Activated CD8-positive, alpha-beta memory T cell treated with anti-CD3 and anti-CD28 coated beads for 4 hours (primary cell): Measurements from ENCODE around the gene PHGDH.
"Not testable (repeated sequence)": the region's sequence is repeated elsewhere in the genome, so short reads cannot be mapped to it uniquely, and the experiment has no call there.

ENCODE experiments used
- DNase-seq, 2 donors: peaks; one replicate each; pipeline ENCODE4 v3.0.0-alpha.2; 2020; ENCODE audit warnings: low read depth in 2 of 2

The PHGDH gene

DNA sequence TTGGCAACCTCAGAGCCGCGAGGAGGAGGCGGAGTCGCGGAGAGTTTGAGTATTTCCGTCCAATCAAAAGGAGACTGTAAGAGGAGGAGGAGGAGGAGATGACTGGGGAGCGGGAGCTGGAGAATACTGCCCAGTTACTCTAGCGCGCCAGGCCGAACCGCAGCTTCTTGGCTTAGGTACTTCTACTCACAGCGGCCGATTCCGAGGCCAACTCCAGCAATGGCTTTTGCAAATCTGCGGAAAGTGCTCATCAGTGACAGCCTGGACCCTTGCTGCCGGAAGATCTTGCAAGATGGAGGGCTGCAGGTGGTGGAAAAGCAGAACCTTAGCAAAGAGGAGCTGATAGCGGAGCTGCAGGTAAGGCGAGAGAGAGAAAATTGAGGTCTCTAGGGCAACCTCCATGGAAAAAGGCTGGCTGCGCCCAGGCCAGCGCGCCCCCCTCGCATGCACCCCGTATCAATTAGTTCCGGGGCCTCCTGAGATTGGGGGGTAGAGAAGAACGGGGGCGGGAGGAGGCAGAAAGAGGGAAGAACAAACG lies at the start of gene PHGDH:
TSS of gene PHGDH (plus strand) at position 131 of the 538 bp plus-strand sequence. CDS start at position 220, 89 bp downstream.
- DNase-seq: peak in 1 of 2 donors; percentile 16

DNA sequence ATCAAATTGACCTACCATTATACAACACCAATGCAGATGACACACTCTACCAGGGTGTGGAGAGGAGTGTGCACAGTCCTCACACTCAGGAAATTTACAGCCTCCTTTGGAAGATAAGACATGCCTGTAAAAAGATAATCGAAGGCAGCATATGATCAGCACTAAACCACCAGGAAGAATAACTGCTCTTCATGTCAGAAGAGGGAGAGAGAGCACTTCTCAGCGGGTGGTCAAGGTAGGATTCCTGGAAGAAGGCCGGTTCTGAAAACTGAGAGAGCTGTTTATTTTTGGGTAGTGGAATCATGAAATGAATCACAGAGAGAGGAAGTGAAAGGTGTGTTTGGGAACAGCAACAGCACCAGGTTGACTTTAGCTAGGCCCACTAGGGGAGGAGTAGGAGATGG lies 49.7 kb upstream of the PHGDH start:
- DNase-seq: no peak

DNA sequence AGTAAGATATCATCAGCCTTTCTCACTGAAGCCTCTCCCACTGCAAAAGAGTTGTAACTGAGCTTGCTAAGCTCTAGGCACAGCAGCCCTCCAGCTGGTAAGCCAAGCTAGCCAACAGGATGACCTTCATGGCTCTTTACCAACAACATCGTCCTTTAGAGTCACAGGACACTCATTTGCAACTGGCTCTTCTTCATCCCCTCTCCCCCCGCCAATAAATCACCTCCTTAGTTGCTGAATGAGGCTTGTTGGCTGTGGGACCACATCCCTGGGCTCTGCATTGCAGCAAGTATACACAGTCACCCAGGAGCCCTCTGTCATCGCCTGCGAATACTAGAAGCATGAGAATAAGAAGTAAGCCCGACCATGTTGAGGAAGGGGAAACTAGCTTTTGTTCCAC lies 47.7 kb upstream of the PHGDH start:
- no peak for DNase-seq

DNA sequence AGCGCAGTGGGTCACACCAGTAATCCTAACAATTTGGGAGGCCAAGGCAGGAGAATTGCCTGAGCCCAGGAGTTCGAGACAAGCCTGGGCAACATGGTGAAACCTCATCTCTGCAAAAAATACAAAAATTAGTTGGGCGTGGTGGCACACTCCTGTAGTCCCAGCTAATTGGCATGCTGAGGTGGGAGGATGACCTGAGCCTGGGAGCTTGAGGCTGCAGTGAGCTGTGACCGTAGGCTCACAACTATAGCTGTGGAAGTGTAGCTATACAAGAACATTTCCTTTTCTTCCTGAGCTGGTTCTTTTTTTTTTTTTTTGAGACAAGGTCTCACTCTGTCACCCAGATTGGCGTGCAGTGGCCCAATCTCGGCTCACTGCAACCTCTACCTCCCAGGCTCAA lies 44.6 kb upstream of the PHGDH start:
- no peak for DNase-seq

DNA sequence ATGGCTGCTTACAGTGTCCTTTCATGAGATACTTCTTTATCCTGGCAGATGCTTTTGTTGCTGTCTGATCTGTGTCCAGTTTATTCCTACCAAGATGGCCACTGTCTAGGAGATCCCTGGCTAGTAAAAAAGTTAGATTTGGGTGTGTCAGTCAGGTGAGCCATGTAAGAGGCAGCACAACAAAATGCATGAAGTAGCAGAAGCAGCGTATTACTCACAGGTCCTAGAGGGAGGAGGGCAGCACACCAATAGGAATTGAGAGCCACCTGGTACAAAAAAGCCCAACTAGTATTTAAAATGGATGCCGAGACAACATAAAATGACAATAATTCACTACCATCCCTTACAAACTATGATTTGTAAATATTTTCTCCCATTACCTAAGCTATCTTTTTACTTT lies 40.8 kb upstream of the PHGDH start:
- DNase-seq: no peak

DNA sequence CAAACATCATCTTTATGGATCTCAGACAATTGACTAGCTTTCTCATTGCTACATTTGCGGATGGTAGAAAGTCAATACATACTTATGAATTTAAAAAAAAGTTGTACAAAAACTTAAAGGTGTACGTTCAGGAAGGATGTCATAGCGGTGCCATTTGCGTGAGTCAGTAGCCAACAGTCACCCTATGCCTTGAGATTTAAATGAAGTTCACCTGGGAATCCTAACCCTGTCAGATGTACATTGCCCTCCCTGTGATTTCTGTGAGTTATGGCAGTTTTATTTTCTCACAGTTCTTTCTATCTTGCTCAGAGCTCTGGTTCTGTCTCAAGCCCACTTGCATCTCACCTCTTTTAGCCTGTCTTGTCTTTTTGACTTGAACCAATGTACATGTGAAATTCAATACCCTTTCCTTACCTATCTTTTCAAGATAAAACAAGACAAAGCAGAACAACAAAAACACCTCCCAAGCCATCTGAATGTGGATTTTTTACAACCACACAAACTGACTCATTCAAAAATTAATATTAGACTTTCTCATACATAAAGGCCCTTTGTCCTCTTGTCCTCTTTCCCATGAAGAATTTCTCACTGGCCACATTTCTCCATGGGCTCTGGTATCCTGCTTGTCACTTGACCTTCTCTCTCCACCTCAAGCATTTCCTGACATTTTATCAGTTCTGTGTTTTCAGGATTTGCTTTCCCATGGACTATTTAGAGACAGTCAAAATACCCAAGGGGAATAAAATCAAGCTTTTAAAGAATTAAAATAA lies 38.4 kb upstream of the PHGDH start:
- DNase-seq: no peak

DNA sequence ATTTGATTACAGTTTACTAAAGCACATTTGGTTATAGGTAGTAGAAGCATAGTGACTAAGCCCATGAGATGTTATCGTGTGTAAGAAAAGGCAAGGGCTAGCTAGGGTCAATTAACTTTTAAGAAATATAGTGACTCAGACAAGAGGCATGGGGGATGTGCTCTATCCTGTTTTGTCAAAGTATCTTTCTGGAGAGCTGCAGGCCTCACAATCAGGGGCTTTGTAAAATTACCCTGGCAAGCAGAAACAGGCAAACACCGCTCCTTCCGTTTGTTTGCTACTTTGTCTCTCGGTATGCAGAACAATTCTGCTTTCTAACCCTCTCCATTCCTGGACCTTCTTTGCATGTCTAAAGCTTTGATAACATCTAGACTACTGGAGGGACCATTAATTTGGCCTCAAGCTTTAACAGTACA lies 37.6 kb upstream of the PHGDH start:
- DNase-seq: no peak

DNA sequence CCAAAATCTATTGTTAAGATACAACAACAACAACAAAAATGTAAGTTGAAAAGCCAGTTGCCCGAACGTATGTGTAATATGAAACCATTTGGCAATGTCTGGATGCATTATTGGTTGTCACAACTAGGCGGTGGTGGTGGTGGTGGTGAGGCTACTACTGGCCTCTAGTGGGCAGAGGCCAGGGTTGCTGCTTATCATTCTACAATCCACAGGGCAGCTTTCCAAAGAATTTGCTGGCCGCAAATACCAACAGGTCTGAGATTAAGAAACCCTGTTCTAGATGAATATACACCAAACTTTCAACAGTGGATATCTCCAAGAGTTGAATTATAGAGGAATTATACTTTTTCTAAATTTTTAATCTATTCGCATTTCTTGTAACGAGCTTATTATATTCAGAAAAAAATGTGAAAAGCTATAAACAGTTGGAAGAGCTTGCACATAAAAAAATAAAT lies 36.9 kb upstream of the PHGDH start:
- no peak for DNase-seq

DNA sequence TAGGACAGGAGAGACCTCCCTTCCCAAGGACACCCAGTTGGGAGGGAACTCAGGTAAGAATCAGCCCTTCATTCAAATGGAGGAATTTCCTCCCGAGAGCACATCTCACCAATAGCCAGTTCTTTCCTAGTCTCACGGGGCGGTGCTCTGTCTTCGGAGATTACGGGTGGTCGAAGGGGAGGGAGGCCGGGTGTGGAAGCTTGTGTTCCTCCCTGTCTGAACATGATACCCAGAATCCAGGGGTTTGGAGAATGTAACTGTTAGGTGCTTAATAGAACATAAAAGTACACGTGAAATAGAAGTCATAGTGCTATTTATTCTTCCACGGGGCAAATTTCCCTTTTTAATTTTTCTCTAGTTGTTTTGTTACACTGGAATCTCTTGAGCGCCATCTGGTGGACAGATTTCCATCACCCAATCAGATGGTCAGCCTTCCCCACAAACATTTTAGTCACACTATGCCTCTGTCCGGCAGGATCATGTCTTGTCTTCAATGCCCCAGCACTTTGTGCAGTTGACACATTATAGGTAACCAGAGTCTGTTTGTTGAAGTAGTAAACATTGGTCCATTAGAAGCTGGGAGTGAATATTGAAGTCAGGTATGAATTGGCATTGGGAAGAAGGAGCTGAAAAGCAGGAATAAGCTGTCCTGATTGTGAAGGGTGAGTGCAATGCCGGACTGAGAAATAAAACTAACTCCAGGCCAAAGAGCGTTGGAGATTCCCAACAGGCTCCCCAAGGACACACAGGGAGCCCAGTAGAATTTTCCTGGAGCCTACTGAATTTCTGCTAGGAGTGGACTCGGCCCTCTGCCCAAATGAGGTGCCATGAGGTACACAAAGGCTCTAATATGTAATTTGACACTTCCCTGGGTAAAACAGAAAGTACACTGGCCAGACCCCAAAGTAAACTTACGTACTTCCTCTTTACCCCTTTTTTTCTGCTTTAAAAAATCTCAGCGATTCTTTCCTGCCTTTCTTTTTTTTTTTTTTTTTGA lies 36.1 kb upstream of the PHGDH start:
- DNase-seq: peak; percentile 22 to 32

DNA sequence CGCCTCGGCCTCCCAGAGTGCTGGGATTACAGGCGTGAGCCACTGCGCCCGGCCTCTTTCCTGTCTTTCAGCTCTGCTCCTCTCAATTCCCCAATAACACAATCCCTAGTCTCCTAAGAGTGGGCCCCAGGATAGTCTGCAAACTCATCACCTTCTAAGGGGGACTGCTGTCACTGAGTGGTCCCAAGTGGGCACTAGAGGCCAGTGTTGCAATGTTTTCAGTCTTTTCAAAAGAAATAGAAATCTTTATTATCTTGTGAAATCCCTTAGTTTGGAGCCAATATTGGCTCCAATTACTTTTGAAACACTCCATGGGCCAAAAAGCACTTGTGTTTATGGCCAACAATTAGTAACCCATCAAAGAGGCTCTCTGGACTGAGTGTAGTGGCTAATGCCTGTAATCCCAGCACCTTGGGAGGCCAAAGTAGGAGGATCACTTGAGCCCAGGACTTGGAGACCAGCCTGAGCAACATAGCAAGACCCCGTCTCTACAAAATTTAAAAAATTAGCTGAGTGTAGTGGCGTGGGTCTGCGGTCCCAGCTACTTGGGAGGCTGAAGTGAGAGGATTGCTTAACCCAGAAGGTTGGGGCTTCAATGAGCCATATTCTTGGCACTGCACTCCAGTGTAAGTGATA lies 35.0 kb upstream of the PHGDH start:
- no peak for DNase-seq

DNA sequence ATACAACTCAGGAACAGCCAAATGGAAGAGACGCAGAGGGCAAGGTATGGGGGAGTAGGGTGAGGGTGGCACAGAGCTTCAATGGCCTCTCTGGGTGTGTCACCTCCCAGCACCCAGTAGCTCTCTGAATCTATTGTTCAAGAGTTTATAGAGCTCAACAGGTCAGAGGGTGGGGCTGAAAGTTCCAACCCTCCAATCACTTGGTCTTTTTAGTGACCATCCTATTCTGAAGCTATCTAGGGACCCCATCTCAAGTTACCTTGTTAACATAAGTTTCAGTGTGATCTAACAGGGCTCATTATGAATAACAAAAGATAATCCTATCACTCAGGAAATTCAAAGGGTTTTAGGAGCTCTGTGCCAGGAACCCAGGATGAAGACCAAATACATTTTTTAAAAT lies 32.5 kb upstream of the PHGDH start:
- no peak for DNase-seq

DNA sequence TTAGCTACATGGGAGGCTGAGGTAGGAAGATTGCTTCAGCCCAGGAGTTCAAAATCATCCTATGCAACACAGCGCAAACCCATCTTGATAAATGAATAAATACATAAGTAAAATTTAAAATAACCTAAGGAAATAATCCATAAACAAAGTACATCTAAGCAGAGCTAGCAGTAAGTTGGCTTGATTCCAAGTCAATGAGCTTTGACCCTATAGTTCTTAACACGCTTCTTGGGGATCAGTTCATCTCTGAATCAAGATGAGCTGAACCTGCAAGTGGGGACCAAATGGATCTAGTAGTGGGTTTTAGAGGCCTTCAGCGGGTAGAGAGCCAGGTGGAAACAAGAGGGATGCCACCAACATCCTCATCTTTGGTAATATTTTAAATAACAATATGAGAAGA lies 31.5 kb upstream of the PHGDH start:
- no peak for DNase-seq

DNA sequence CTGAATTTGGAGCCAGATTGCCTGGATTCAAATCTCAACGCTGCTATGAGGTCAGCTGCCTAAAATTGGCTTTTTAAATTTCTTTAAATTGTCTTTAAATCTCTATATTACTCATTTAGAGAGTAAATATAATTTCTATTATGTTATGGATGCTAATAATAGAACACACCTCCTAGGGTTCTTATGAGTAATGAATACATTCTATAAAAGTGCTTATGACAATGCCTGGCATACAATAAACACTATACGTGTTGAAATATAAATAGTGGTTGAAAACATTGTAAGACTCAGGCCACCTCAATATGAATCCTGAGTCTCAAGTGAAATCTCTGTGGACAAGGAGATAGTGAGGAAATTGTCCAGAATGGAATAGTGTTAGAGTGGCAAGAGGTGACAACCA lies 31.0 kb upstream of the PHGDH start:
- no peak for DNase-seq

DNA sequence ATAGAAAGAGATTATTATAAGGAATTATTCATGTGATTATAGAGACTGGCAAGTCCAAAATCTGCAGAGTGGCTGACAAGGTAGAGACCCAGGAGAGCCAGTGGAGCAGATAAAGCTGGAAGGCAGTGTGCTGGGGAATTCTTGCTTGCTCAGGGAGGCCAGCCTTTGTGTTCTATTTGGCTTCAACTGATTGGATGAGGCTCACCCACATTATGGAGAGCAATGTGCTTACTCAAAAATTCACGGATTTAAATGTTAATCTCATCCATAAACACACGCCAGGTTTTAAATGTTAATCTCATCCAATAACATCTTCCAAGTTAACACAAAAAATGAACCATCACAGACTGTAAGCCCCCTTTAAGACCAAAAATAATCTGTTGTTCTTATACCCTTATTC lies 30.2 kb upstream of the PHGDH start:
- no peak for DNase-seq

DNA sequence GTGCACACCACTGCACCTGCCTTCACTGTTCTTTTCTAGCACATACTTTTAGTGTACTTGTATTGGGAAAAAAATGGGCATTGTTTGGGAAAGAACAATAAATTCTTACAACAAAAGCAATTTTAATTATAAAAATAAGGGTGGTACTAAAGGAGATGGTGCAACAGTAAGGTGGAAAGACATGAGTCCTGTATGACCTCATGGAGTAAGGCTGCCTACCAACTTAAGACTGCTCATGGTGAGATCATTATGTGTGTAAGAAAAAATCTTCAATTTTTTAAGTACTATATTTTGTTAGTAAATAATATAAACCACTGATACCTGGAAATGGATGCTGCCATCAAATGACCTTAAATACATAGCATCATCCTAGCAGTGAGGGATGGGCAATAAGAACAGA lies 29.6 kb upstream of the PHGDH start:
- DNase-seq: no peak

DNA sequence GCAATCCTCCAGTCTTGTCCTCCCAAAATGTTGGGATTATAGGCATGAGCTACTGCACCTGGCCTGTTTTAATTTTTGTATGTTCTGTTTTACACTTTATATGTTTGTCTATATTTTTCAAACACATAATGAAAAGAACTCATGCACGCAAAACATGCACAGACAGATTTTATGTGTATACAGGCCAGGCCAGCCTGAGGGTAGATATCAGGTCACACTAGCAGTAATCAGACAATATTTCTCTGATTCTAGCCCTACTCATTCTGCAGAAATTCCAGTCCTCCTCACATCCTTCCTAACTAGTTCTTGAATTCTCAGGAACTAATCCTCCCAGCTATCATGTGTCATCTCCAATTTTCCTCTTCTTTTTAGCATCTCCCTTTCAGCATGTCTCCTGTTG lies 27.8 kb upstream of the PHGDH start:
- DNase-seq: no peak

DNA sequence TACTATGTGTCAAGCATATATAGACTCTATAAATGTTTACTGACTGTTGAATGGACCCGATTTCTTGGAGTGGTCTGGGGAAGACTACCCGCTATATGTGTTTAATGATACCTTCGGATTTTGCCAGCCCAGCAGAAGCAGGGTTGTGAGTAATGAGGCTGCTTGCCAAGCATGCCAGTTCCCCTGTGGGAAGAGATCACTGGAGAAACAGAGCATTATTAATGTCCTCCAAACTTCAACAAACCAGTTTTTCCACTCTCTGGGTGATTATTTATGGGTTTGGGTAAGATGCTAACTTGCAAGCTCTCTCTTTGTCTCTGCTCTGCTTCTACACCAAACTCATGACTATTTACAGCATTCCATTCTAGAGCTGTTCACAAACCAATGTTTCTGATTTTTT lies 25.1 kb upstream of the PHGDH start:
- DNase-seq: no peak

DNA sequence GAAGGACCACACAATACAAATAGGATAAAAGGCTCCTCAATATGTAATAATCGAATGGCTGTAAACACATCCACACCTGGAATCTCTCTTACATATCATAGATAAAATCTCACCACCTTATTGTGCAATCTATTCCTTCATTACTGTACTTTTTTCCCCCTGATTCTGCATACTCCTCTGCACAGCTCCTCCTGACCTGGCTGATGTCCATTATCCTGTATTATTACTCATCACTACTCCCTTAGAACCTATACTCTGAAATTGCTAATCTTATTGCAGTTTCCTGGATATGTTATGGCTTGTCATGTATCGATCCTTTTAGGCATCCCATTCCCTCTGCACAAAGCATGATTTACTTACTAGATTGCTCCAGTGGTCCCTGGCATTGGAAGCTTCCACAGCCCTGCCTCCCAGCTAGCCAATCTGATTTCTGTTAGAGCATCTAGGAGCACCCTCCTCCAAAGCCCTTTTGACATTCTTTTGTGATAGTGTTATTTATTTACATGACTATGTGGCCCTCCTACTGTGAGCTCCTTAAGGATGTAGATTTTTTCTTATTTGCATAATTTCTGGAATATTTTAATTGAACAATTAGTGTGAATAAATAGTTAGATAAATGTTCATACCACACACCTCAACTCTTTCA lies 24.2 kb upstream of the PHGDH start:
- no peak for DNase-seq

DNA sequence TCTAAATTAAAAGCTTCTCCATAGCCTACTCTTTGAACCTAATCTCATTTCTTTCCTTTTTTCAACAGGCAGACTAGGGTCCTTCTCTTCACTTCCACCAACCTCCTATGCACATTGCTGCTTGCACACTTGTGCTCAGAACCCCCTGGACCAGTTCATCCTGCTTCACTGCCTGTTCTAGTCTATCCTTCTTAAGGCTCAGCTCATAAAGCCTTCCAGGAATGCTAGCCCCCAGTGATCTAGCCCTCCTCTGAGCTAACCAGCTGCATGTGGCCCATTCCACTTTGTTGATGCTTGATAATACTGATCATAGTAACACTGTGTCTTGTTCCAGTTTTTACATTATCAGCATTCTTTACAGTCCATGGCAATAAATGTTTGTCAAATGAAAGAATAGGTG lies 22.9 kb upstream of the PHGDH start:
- no peak for DNase-seq

DNA sequence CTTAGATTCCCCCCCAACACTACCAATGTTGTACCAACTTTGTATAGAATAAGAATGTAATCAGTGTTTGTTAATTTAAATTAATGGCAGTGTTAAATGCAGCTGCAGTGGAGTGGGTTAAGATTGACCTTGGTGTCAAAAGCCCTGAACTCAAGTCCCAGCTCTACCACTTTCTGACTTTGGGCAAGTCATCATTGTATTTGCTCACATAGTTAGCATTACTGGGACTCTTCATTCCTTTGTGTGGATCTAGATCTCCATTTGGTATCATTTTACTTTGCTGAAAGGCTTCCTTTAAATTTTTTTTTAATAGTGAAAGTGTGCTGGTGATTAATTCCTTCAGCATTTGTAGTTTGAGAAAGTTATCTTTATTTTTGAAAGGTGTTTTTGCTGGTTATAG lies 22.2 kb upstream of the PHGDH start:
- no peak for DNase-seq

DNA sequence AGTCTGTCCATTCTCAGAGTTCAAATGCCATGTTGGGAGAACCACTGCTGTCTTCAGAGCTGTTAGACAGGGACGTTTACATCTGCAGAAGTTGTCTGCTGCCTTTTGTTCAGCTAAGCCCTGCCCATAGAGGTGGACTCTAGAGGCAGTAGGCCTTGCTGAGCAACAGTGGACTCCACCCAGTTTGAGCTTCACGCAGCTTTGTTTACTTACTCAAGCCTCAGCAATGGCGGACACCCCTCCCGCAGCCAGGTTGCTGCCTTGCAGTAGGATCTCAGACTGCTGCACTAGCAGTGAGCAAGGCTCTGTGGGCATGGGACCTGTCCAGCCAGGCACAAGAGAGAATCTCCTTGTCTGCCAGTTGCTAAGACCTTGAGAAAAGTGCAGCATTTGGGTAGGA lies 14.9 kb upstream of the PHGDH start:
- not testable (repeated sequence) for DNase-seq

DNA sequence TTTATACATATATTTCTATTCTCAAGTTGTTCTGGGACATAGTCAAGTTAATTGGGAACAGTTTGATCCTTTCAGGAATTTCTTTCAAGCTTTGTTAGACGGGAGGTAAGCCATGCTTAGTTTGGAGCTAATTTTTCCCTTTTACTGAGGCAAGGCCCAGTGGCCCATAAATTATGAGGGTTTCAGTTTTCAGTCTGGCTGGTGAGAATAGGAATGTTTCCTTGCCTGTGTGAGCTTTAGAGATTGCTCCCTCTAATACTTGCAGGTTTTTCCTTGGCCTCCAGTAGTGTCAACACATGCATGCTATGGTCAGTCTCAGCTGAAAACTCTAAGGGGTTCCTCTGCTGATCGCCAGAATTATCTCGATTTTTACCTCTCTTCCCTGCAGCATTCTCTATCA lies 14.1 kb upstream of the PHGDH start:
- DNase-seq: no peak
